Panc1 (cell line): ENCODE data around the gene COL26A1.
"Not testable (repeated sequence)": the region's sequence is repeated elsewhere in the genome, so short reads cannot be mapped to it uniquely, and the experiment has no call there.

ENCODE experiments used
- POLR2AphosphoS5 ChIP-seq: IDR thresholded peaks from 2 replicates; pipeline ENCODE4 v1.6.1; 2012; ENCODE audit warnings: mild to moderate bottlenecking, low read depth, low read length, moderate library complexity
- SIN3A ChIP-seq: IDR thresholded peaks from 2 replicates; pipeline ENCODE4 v1.6.1; 2012; ENCODE audit warnings: low read depth, mild to moderate bottlenecking, low read length, moderate library complexity, borderline replicate concordance; ENCODE audit not compliant: insufficient read depth
- TF ChIP-seq, protein P1 (sequence below): fragments of 450-650 bp; IDR thresholded peaks from 2 replicates; pipeline ENCODE4 v1.5.1; 2017; ENCODE audit warnings: mild to moderate bottlenecking
- TF ChIP-seq, protein P2 (sequence below), 2 experiments: IDR thresholded peaks; 2 replicates each; pipeline ENCODE4 v1.6.1; 2011 to 2012; ENCODE audit warnings: low read depth in 2 of 2, control low read depth in 1 of 2, low read length in 1 of 2, mild to moderate bottlenecking in 1 of 2, moderate library complexity in 1 of 2; ENCODE audit not compliant: insufficient read depth in 1 of 2

GRCh38 chr7:101490439-101490838 is 127.8 kb downstream of the COL26A1 start:
- TF ChIP-seq, protein P1, sequence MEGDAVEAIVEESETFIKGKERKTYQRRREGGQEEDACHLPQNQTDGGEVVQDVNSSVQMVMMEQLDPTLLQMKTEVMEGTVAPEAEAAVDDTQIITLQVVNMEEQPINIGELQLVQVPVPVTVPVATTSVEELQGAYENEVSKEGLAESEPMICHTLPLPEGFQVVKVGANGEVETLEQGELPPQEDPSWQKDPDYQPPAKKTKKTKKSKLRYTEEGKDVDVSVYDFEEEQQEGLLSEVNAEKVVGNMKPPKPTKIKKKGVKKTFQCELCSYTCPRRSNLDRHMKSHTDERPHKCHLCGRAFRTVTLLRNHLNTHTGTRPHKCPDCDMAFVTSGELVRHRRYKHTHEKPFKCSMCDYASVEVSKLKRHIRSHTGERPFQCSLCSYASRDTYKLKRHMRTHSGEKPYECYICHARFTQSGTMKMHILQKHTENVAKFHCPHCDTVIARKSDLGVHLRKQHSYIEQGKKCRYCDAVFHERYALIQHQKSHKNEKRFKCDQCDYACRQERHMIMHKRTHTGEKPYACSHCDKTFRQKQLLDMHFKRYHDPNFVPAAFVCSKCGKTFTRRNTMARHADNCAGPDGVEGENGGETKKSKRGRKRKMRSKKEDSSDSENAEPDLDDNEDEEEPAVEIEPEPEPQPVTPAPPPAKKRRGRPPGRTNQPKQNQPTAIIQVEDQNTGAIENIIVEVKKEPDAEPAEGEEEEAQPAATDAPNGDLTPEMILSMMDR = not testable (repeated sequence)
- TF ChIP-seq, protein P2, sequence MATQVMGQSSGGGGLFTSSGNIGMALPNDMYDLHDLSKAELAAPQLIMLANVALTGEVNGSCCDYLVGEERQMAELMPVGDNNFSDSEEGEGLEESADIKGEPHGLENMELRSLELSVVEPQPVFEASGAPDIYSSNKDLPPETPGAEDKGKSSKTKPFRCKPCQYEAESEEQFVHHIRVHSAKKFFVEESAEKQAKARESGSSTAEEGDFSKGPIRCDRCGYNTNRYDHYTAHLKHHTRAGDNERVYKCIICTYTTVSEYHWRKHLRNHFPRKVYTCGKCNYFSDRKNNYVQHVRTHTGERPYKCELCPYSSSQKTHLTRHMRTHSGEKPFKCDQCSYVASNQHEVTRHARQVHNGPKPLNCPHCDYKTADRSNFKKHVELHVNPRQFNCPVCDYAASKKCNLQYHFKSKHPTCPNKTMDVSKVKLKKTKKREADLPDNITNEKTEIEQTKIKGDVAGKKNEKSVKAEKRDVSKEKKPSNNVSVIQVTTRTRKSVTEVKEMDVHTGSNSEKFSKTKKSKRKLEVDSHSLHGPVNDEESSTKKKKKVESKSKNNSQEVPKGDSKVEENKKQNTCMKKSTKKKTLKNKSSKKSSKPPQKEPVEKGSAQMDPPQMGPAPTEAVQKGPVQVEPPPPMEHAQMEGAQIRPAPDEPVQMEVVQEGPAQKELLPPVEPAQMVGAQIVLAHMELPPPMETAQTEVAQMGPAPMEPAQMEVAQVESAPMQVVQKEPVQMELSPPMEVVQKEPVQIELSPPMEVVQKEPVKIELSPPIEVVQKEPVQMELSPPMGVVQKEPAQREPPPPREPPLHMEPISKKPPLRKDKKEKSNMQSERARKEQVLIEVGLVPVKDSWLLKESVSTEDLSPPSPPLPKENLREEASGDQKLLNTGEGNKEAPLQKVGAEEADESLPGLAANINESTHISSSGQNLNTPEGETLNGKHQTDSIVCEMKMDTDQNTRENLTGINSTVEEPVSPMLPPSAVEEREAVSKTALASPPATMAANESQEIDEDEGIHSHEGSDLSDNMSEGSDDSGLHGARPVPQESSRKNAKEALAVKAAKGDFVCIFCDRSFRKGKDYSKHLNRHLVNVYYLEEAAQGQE (IDR thresholded peaks at IDR 0.05; ENCODE audit: insufficient read depth in 1 of 2, low read depth in 2 of 2, low read length in 1 of 2) = not testable (repeated sequence)
- TF ChIP-seq SIN3A, POLR2AphosphoS5: not testable (repeated sequence)
